ENCODE results near the gene MALRD1. TPM values are rescaled to one million over a fixed set of nuclear protein-coding genes. Genes with fewer than 3 reads are reported as not detected.

The MALRD1 gene
- total RNA-seq, 1 donor from 2014 or later = not detected

GRCh38 chr10:19629567-19629966, 581.0 kb downstream of the MALRD1 start:
- DNase-seq (ENCODE audit: extremely low read depth, low read depth, low spot score) = no peak

GRCh38 chr10:19634163-19634562, 585.6 kb downstream of the MALRD1 start:
- no peak for DNase-seq (ENCODE audit: extremely low read depth, low read depth, low spot score)

- no peak for DNase-seq (ENCODE audit: extremely low read depth, low read depth, low spot score)
Measured at GRCh38 chr10:19638182-19638895, 589.7 kb downstream of the MALRD1 start.

GRCh38 chr10:19638896-19639233, 590.3 kb downstream of the MALRD1 start:
- no peak for DNase-seq (ENCODE audit: extremely low read depth, low read depth, low spot score)

GRCh38 chr10:19640566-19641263, 592.1 kb downstream of the MALRD1 start:
- DNase-seq (ENCODE audit: extremely low read depth, low read depth, low spot score) = no peak

- no peak for DNase-seq (ENCODE audit: extremely low read depth, low read depth, low spot score)
Measured at GRCh38 chr10:19651549-19651948, 602.9 kb downstream of the MALRD1 start.

- no peak for DNase-seq (ENCODE audit: extremely low read depth, low read depth, low spot score)
Measured at GRCh38 chr10:19652750-19653149, 604.1 kb downstream of the MALRD1 start.

- no peak for DNase-seq (ENCODE audit: extremely low read depth, low read depth, low spot score)
Measured at GRCh38 chr10:19653931-19654330, 605.3 kb downstream of the MALRD1 start.

- DNase-seq (ENCODE audit: extremely low read depth, low read depth, low spot score) = no peak
Measured at GRCh38 chr10:19654576-19654975, 606.0 kb downstream of the MALRD1 start.

GRCh38 chr10:19656420-19657042, 607.9 kb downstream of the MALRD1 start:
- DNase-seq (ENCODE audit: extremely low read depth, low read depth, low spot score) = no peak

- no peak for DNase-seq (ENCODE audit: extremely low read depth, low read depth, low spot score)
Measured at GRCh38 chr10:19658131-19658530, 609.5 kb downstream of the MALRD1 start.

GRCh38 chr10:19658622-19659233, 610.1 kb downstream of the MALRD1 start:
- DNase-seq (ENCODE audit: extremely low read depth, low read depth, low spot score) = no peak

GRCh38 chr10:19659920-19660655, 611.5 kb downstream of the MALRD1 start:
- DNase-seq (ENCODE audit: extremely low read depth, low read depth, low spot score) = no peak

- DNase-seq (ENCODE audit: extremely low read depth, low read depth, low spot score) = no peak
Measured at GRCh38 chr10:19663344-19663743, 614.7 kb downstream of the MALRD1 start.

- no peak for DNase-seq (ENCODE audit: extremely low read depth, low read depth, low spot score)
Measured at GRCh38 chr10:19668116-19668515, 619.5 kb downstream of the MALRD1 start.

GRCh38 chr10:19676063-19676462, 627.5 kb downstream of the MALRD1 start:
- DNase-seq (ENCODE audit: extremely low read depth, low read depth, low spot score) = no peak

GRCh38 chr10:19683356-19683755, 634.8 kb downstream of the MALRD1 start:
- no peak for DNase-seq (ENCODE audit: extremely low read depth, low read depth, low spot score)

GRCh38 chr10:19683960-19684359, 635.4 kb downstream of the MALRD1 start:
- no peak for DNase-seq (ENCODE audit: extremely low read depth, low read depth, low spot score)

GRCh38 chr10:19688344-19688743, 639.7 kb downstream of the MALRD1 start:
- no peak for DNase-seq (ENCODE audit: extremely low read depth, low read depth, low spot score)

GRCh38 chr10:19689231-19689630, 640.6 kb downstream of the MALRD1 start:
- DNase-seq (ENCODE audit: extremely low read depth, low read depth, low spot score) = no peak

GRCh38 chr10:19699299-19699698, 650.7 kb downstream of the MALRD1 start:
- DNase-seq (ENCODE audit: extremely low read depth, low read depth, low spot score) = no peak
